ENCODE data around the gene MYBPH.

MYBPH gene

GRCh38 chr1:203175237-203175826 is at the start of gene MYBPH:
MYBPH (minus strand) TSS chr1:203175826; CDS start chr1:203175755, 71 bp downstream.
- no peak for DNase-seq (ENCODE audit: low spot score)

- no peak for DNase-seq (ENCODE audit: low spot score)
Measured at GRCh38 chr1:203225071-203225470, 49.4 kb upstream of the MYBPH start.

- DNase-seq (ENCODE audit: low spot score): no peak
Measured at GRCh38 chr1:203223012-203223775, 47.6 kb upstream of the MYBPH start.

GRCh38 chr1:203219934-203220333 is 44.3 kb upstream of the MYBPH start:
- no peak for DNase-seq (ENCODE audit: low spot score)

- DNase-seq (ENCODE audit: low spot score): no peak
Measured at GRCh38 chr1:203219171-203219570, 43.5 kb upstream of the MYBPH start.

- DNase-seq (ENCODE audit: low spot score): no peak
Measured at GRCh38 chr1:203217668-203218067, 42.0 kb upstream of the MYBPH start.

- no peak for DNase-seq (ENCODE audit: low spot score)
Measured at GRCh38 chr1:203217139-203217655, 41.6 kb upstream of the MYBPH start.

- DNase-seq (ENCODE audit: low spot score): peak; percentile 65
Measured at GRCh38 chr1:203216274-203217138, 40.9 kb upstream of the MYBPH start.

GRCh38 chr1:203215573-203215972 is 39.9 kb upstream of the MYBPH start:
- DNase-seq (ENCODE audit: low spot score): no peak

- no peak for DNase-seq (ENCODE audit: low spot score)
Measured at GRCh38 chr1:203214871-203215270, 39.2 kb upstream of the MYBPH start.

GRCh38 chr1:203213126-203213525 is 37.5 kb upstream of the MYBPH start:
- no peak for DNase-seq (ENCODE audit: low spot score)

GRCh38 chr1:203211812-203212211 is 36.2 kb upstream of the MYBPH start:
- no peak for DNase-seq (ENCODE audit: low spot score)

GRCh38 chr1:203210988-203211387 is 35.4 kb upstream of the MYBPH start:
- no peak for DNase-seq (ENCODE audit: low spot score)

GRCh38 chr1:203210350-203210749 is 34.7 kb upstream of the MYBPH start:
- no peak for DNase-seq (ENCODE audit: low spot score)

- no peak for DNase-seq (ENCODE audit: low spot score)
Measured at GRCh38 chr1:203208181-203208580, 32.6 kb upstream of the MYBPH start.

GRCh38 chr1:203207751-203208150 is 32.1 kb upstream of the MYBPH start:
- no peak for DNase-seq (ENCODE audit: low spot score)

- no peak for DNase-seq (ENCODE audit: low spot score)
Measured at GRCh38 chr1:203206129-203206687, 30.6 kb upstream of the MYBPH start.

- no peak for DNase-seq (ENCODE audit: low spot score)
Measured at GRCh38 chr1:203204756-203205155, 29.1 kb upstream of the MYBPH start.

GRCh38 chr1:203202431-203203245 is 27.0 kb upstream of the MYBPH start:
- DNase-seq (ENCODE audit: low spot score): no peak

GRCh38 chr1:203201516-203202205 is 26.0 kb upstream of the MYBPH start:
- DNase-seq (ENCODE audit: low spot score): no peak

GRCh38 chr1:203200916-203201315 is 25.3 kb upstream of the MYBPH start:
- no peak for DNase-seq (ENCODE audit: low spot score)

Measured in kidney capillary endothelial cell (primary cell).